ENCODE results near the gene NUDC.

Gene NUDC

DNA sequence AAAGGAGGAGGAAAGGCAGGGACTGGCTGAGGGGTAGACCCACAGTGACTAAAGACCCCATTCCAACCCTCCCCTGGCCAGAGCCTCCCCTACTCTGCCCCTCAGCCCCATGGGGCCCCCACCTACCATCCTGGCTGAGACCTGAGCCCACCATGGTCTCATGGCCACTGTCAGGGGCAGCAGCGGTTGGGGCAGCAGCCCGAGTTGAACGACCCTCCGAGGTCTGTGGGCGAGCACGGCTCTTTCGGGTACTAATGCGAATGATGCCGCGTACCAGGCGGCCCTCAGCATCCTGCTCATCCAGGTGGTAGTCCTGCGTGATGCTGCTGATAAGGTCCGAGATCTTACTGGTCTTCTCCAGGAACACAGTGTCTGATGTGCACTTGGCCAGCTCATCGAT lies 29.7 kb downstream of the NUDC start:
- Histone ChIP-seq H3K9me3 (ENCODE audit: control insufficient read depth in 2 of 2, low read length in 2 of 2) (peaks cover 0 to 2% of the 10 kb centered on the region in 2 donors), H3K27ac (ENCODE audit: low read length) (no peak overlapping the region), H3K4me3 (ENCODE audit: low read length in 2 of 2) (no peak overlapping the region), H3K36me3 (ENCODE audit: control insufficient read depth in 2 of 2, insufficient read depth in 2 of 2, low read length in 2 of 2) (peaks cover 0 to 7% of the 10 kb centered on the region in 2 donors), H3K9ac (ENCODE audit: low read length in 2 of 2) (no peak overlapping the region), H3K4me1 (ENCODE audit: control insufficient read depth, insufficient read depth, low read length) (no peaks in the 10 kb centered on the region), H3K27me3 (ENCODE audit: control insufficient read depth in 1 of 2, insufficient read depth in 2 of 2, low read length in 2 of 2) (no peaks in the 10 kb centered on the region)

DNA sequence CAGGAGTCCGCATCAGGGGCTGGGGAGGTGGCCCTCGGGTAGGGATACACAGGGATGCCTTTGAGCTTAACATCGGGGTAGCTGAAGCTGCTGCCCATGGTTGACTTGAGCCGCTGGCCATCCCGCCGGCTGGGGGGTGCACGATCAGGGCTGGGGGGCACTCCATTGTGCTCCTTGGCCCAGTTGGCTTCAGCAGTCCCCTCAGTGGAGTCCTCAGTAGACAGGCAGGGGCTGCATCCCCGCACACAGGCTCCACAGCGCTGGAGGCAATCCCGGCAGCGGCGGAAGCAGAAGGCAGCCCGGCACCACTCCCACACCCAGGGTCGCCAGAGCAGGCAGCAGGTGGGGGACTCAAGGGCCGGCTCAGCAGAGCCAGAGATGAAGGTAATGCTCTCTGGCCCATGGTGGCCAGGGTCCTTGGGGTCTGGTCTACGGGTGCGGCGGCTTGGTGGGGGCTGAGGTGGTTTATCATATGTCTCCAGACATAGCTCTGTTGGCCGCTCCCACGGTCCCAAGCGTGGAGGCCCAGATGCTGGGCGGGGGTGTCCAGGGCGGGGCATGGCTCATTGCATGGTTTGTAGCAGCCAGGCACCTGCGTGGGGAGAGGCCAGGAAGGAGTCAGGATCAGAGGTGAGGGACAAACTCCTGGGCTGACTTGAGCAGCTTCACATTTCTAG lies 30.4 kb downstream of the NUDC start:
- Histone ChIP-seq H3K27ac (ENCODE audit: low read length) (no peak overlapping the region), H3K27me3 (ENCODE audit: control insufficient read depth in 1 of 2, insufficient read depth in 2 of 2, low read length in 2 of 2) (peaks cover 0 to 2% of the 10 kb centered on the region in 2 donors), H3K36me3 (ENCODE audit: control insufficient read depth in 2 of 2, insufficient read depth in 2 of 2, low read length in 2 of 2) (peaks cover 0 to 2% of the 10 kb centered on the region in 2 donors), H3K9ac (ENCODE audit: low read length in 2 of 2) (no peak overlapping the region), H3K4me3 (ENCODE audit: low read length in 2 of 2) (no peak overlapping the region), H3K4me1 (ENCODE audit: control insufficient read depth, insufficient read depth, low read length) (no peaks in the 10 kb centered on the region), H3K9me3 (ENCODE audit: control insufficient read depth in 2 of 2, low read length in 2 of 2) (peaks cover 0 to 6% of the 10 kb centered on the region in 2 donors)

DNA sequence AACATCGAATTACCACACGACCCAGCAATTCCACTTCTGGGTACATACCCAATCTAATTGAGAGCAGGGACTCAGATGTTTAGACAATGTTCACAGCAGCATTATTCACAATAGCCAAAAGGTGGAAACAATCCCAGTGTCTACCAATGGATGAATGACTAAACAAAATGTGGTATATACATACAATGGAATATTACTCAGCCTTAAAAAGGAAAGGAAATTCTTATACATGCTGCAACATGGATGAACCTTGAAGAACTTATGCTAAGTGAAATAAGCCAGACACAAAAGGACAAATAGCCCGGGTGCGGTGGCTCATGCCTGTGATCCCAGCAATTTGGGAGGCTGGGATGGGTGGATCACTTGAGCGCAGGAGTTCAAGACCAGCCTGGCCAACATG lies 31.8 kb downstream of the NUDC start:
- H3K27me3 ChIP-seq (ENCODE audit: control insufficient read depth in 1 of 2, insufficient read depth in 2 of 2, low read length in 2 of 2), result peaks cover 2 to 7% of the 10 kb centered on the region in 2 donors
- H3K4me1 ChIP-seq (ENCODE audit: control insufficient read depth, insufficient read depth, low read length), result no peaks in the 10 kb centered on the region
- no peak overlapping the region for H3K9ac ChIP-seq (ENCODE audit: low read length in 2 of 2)
- H3K36me3 ChIP-seq (ENCODE audit: control insufficient read depth in 2 of 2, insufficient read depth in 2 of 2, low read length in 2 of 2), result no peaks in the 10 kb centered on the region
- H3K27ac ChIP-seq (ENCODE audit: low read length), result no peak overlapping the region
- H3K9me3 ChIP-seq (ENCODE audit: control insufficient read depth in 2 of 2, low read length in 2 of 2), result peaks cover 0 to 6% of the 10 kb centered on the region in 2 donors
- H3K4me3 ChIP-seq (ENCODE audit: low read length in 2 of 2), result no peak overlapping the region

DNA sequence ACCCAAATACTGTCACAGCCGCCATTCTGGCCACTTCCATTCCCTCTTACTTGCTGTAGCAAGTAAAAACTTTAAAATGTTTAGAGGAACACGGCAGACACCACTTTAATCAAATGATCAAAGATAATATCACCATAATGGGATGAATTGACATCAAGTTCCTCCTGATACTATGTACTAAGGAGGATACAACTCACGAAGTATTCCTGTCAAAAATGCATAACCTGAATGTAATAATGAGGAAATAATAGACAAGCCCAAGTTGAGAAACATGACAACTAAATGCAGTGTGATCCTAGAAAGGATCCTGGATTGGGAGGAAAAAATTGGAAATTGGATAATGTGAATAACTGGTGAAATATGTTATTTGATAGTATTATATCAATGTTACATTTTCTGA lies 34.8 kb downstream of the NUDC start:
- H3K9me3 ChIP-seq (ENCODE audit: control insufficient read depth in 2 of 2, low read length in 2 of 2), result peaks cover 0 to 6% of the 10 kb centered on the region in 2 donors
- no peak overlapping the region for H3K9ac ChIP-seq (ENCODE audit: low read length in 2 of 2)
- H3K36me3 ChIP-seq (ENCODE audit: control insufficient read depth in 2 of 2, insufficient read depth in 2 of 2, low read length in 2 of 2), result no peaks in the 10 kb centered on the region
- H3K4me3 ChIP-seq (ENCODE audit: low read length in 2 of 2), result no peak overlapping the region
- peaks cover 8% of the 10 kb centered on the region for H3K4me1 ChIP-seq (ENCODE audit: control insufficient read depth, insufficient read depth, low read length)
- H3K27me3 ChIP-seq (ENCODE audit: control insufficient read depth in 1 of 2, insufficient read depth in 2 of 2, low read length in 2 of 2), result peaks cover 25 to 35% of the 10 kb centered on the region in 2 donors
- H3K27ac ChIP-seq (ENCODE audit: low read length), result no peak overlapping the region

DNA sequence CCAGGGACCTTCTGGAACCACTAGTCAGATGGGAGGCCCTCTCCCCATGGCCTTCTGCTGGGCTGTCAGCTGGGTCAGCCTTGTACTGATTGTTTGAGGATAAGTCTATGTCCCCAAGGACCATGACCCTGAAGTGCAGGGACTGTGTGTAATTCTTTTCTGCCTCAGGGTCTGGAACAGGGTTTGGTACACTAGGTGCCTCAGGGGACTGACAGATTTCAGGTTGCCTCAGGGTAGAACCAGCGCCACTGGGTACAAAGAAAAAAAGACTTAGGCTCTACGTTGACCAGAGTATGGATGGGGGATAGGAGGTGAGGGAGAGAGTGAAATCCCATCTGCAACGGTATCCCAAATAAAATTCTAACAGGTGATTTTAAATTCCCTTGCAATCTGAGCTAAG lies 35.8 kb downstream of the NUDC start:
- no peaks in the 10 kb centered on the region for H3K36me3 ChIP-seq (ENCODE audit: control insufficient read depth in 2 of 2, insufficient read depth in 2 of 2, low read length in 2 of 2)
- H3K27me3 ChIP-seq (ENCODE audit: control insufficient read depth in 1 of 2, insufficient read depth in 2 of 2, low read length in 2 of 2), result peaks cover 30 to 35% of the 10 kb centered on the region in 2 donors
- peaks cover 8% of the 10 kb centered on the region for H3K4me1 ChIP-seq (ENCODE audit: control insufficient read depth, insufficient read depth, low read length)
- no peak overlapping the region for H3K27ac ChIP-seq (ENCODE audit: low read length)
- H3K4me3 ChIP-seq (ENCODE audit: low read length in 2 of 2), result no peak overlapping the region
- H3K9ac ChIP-seq (ENCODE audit: low read length in 2 of 2), result no peak overlapping the region
- H3K9me3 ChIP-seq (ENCODE audit: control insufficient read depth in 2 of 2, low read length in 2 of 2), result peaks cover 0 to 6% of the 10 kb centered on the region in 2 donors

DNA sequence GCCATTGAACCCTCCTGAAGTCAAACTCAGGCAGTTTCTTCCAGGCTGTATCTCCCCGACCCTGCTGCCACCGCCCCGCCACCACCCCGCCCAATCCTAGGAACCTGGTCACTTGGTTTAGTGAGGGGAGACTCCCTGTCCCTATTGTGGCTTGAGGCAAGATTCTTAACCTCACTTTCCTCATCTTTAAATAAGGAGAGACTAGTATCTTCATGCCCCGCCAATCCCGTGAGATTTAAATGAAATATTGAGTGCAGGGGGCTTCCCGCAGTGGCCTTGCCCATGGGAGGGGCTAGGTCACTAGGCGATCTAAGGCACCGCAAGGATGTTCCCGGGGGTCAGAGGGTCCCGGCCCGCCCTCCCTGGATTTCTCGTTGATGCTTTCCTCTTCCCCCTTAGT lies 37.7 kb downstream of the NUDC start:
- H3K9ac ChIP-seq (ENCODE audit: low read length in 2 of 2), result no peak overlapping the region
- H3K27ac ChIP-seq (ENCODE audit: low read length), result no peak overlapping the region
- no peak overlapping the region for H3K4me3 ChIP-seq (ENCODE audit: low read length in 2 of 2)
- H3K9me3 ChIP-seq (ENCODE audit: control insufficient read depth in 2 of 2, low read length in 2 of 2), result peaks cover 0 to 6% of the 10 kb centered on the region in 2 donors
- H3K27me3 ChIP-seq (ENCODE audit: control insufficient read depth in 1 of 2, insufficient read depth in 2 of 2, low read length in 2 of 2), result peaks cover 30 to 37% of the 10 kb centered on the region in 2 donors
- H3K4me1 ChIP-seq (ENCODE audit: control insufficient read depth, insufficient read depth, low read length), result peaks cover 8% of the 10 kb centered on the region
- H3K36me3 ChIP-seq (ENCODE audit: control insufficient read depth in 2 of 2, insufficient read depth in 2 of 2, low read length in 2 of 2), result no peaks in the 10 kb centered on the region

DNA sequence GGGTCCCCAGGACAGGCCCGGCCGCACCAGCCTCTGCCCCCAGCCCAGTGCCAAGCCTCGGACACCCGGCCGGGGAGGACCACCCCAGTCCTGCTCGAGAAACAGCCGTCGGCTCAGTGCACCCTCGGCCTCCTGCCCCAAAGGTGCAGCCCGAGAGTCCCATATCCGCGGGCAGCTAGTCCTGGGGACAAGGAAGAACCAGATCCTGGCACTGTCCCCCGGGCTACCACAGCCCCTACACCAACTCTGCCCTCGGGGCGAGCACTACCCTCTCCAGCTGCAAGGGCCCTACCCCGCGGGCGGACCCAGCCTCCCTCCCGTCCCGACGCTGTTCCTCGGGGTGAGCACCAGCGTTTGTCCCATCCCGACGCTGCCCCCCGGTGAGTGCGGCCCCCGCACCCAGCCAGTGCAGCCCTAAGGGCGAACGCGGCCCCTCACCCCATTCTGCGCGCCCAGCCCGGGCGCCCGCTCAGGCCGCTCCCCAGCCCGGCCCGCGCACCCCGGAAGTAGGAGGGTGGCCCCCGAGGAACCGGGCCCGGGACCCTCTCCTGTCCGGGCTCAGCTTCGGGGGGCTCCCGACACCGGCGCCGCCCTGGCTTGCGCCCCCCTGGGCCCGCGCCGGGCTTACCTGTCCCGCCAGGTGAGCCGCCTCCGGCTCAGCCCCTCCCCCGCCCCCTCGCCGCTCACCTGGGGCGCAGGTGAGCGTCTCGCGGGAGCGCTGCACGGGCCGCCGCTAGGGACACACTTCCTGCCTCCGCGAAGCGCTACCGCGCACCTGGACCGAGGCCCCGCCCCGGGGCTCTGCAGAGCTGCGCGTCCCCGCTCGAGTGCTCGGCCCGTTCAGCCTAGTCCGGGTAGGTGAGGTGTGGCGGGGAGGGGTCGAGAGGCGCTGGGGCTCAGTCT lies 38.4 kb downstream of the NUDC start, which contains the start of gene KDF1:
KDF1 (minus strand) TSS at position 747 of the 903 bp plus-strand sequence. CDS start 8,088 bp downstream, outside the sequence.
- Histone ChIP-seq H3K27ac (ENCODE audit: low read length) (no peak within 1 kb of the TSS), H3K27me3 (ENCODE audit: control insufficient read depth in 1 of 2, insufficient read depth in 2 of 2, low read length in 2 of 2) (peaks cover 30 to 37% of the 10 kb centered on the region in 2 donors), H3K4me3 (ENCODE audit: low read length in 2 of 2) (peak within 1 kb of the TSS in 1 of 2 donors; percentile 49), H3K9ac (ENCODE audit: low read length in 2 of 2) (no peak within 1 kb of the TSS), H3K4me1 (ENCODE audit: control insufficient read depth, insufficient read depth, low read length) (peaks cover 8% of the 10 kb centered on the region), H3K9me3 (ENCODE audit: control insufficient read depth in 2 of 2, low read length in 2 of 2) (peaks cover 0 to 6% of the 10 kb centered on the region in 2 donors), H3K36me3 (ENCODE audit: control insufficient read depth in 2 of 2, insufficient read depth in 2 of 2, low read length in 2 of 2) (no peaks in the 10 kb centered on the region)

DNA sequence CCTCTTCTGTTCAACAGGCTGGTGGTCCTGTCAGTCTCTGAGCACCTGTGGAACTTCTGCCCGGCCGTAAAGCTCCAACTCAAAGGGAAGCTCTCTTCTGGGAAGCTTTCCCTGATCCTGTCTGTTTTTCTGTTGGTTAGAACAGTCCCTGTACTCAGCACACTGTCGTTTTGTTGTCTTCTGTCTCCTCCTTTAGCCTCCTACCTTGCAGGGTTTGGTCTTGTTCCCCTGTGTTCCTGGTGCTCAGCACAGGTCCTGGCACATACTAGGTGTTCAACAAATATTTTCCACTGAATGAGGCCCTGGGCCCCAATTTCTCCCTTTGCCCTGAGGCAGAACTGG lies 39.1 kb downstream of the NUDC start:
- Histone ChIP-seq H3K36me3 (ENCODE audit: control insufficient read depth in 2 of 2, insufficient read depth in 2 of 2, low read length in 2 of 2) (no peaks in the 10 kb centered on the region), H3K9ac (ENCODE audit: low read length in 2 of 2) (no peak overlapping the region), H3K27me3 (ENCODE audit: control insufficient read depth in 1 of 2, insufficient read depth in 2 of 2, low read length in 2 of 2) (peaks cover 30 to 37% of the 10 kb centered on the region in 2 donors), H3K9me3 (ENCODE audit: control insufficient read depth in 2 of 2, low read length in 2 of 2) (peaks cover 0 to 6% of the 10 kb centered on the region in 2 donors), H3K4me1 (ENCODE audit: control insufficient read depth, insufficient read depth, low read length) (peaks cover 8% of the 10 kb centered on the region), H3K27ac (ENCODE audit: low read length) (no peak overlapping the region), H3K4me3 (ENCODE audit: low read length in 2 of 2) (no peak overlapping the region)

DNA sequence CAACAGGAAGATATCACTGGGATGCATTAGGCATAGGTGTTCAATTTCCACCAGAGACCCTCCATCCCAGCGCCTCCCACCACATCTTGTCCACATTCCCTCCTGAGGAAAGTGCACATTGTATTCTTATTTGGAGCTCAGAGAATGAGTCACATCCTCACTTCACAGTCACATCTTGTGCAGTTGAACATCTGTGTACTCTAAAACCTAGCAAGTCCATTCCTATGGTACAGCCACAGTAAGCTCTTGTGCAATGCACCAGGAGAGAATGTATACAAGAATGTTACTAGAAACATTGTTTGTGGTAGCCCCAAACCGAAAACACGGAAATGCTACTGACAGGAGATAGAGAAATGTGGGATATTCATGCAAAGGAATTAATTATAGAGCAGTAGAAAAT lies 40.3 kb downstream of the NUDC start:
- Histone ChIP-seq H3K4me3 (ENCODE audit: low read length in 2 of 2) (no peak overlapping the region), H3K36me3 (ENCODE audit: control insufficient read depth in 2 of 2, insufficient read depth in 2 of 2, low read length in 2 of 2) (no peaks in the 10 kb centered on the region), H3K4me1 (ENCODE audit: control insufficient read depth, insufficient read depth, low read length) (peaks cover 8% of the 10 kb centered on the region), H3K27me3 (ENCODE audit: control insufficient read depth in 1 of 2, insufficient read depth in 2 of 2, low read length in 2 of 2) (peaks cover 35 to 36% of the 10 kb centered on the region in 2 donors), H3K27ac (ENCODE audit: low read length) (no peak overlapping the region), H3K9me3 (ENCODE audit: control insufficient read depth in 2 of 2, low read length in 2 of 2) (no peaks in the 10 kb centered on the region), H3K9ac (ENCODE audit: low read length in 2 of 2) (no peak overlapping the region)

DNA sequence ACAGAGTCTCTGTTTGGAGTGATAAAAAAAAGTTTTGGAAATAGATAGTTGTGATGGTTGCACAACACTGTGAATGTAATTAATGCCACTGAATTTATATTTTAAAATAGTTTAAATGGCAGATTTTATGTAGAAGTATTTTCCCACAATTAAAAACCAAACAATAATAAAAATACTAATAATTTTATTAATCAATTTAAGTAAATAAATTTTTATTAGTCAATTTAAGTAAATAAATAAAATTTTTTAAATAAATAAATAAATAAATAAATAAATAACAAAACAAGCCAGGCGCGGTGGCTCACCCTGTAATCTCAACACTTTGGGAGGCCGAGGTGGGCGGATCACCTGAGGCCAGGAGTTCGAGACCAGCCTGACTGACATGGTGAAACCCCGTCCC lies 43.7 kb downstream of the NUDC start:
- peaks cover 12 to 20% of the 10 kb centered on the region in 2 donors for H3K27me3 ChIP-seq (ENCODE audit: control insufficient read depth in 1 of 2, insufficient read depth in 2 of 2, low read length in 2 of 2)
- no peaks in the 10 kb centered on the region for H3K36me3 ChIP-seq (ENCODE audit: control insufficient read depth in 2 of 2, insufficient read depth in 2 of 2, low read length in 2 of 2)
- no peak overlapping the region for H3K4me3 ChIP-seq (ENCODE audit: low read length in 2 of 2)
- no peak overlapping the region for H3K9ac ChIP-seq (ENCODE audit: low read length in 2 of 2)
- no peaks in the 10 kb centered on the region for H3K9me3 ChIP-seq (ENCODE audit: control insufficient read depth in 2 of 2, low read length in 2 of 2)
- peaks cover 1% of the 10 kb centered on the region for H3K4me1 ChIP-seq (ENCODE audit: control insufficient read depth, insufficient read depth, low read length)
- H3K27ac ChIP-seq (ENCODE audit: low read length), result no peak overlapping the region

Measured in stomach smooth muscle (tissue), 2 donors.